Suprapubic skin (tissue), 4 donors: Measurements from ENCODE around the gene SSR2. TPM values are rescaled to one million over a fixed set of nuclear protein-coding genes. Genes with fewer than 3 reads are reported as not detected.

Experiments used
- DNase-seq, 2 donors: peaks; one replicate each; pipeline ENCODE4 v3.0.0-alpha.2; 2019; ENCODE audit warnings: low spot score in 2 of 2
- H3K27ac ChIP-seq: fragments of 200-600 bp; sonication (generic); one replicate; pipeline ENCODE4 v1.5.1; 2019
- H3K27me3 ChIP-seq: fragments of 200-600 bp; sonication (generic); one replicate; pipeline ENCODE4 v1.5.1; 2019
- H3K36me3 ChIP-seq: fragments of 200-600 bp; sonication (generic); one replicate; pipeline ENCODE4 v1.5.1; 2019
- H3K4me1 ChIP-seq: fragments of 200-600 bp; sonication (generic); one replicate; pipeline ENCODE4 v1.5.1; 2019
- H3K4me3 ChIP-seq: fragments of 200-600 bp; sonication (generic); one replicate; pipeline ENCODE4 v1.5.1; 2019; ENCODE audit warnings: mild to moderate bottlenecking
- H3K9me3 ChIP-seq: fragments of 200-600 bp; sonication (generic); one replicate; pipeline ENCODE4 v1.5.1; 2019
- EP300 ChIP-seq: sonication (generic); formaldehyde crosslinking; IDR thresholded peaks from one replicate; pipeline ENCODE4 v1.6.1; 2017; ENCODE audit warnings: antibody characterized with exemption
- POLR2A ChIP-seq, 2 donors: fragments of 450-650 bp; IDR thresholded peaks; one replicate each; pipeline ENCODE4 v1.6.1; 2017; ENCODE audit warnings: antibody characterized with exemption in 2 of 2, mild to moderate bottlenecking in 2 of 2, moderate library complexity in 2 of 2
- POLR2AphosphoS5 ChIP-seq, 3 donors: sonication (generic); formaldehyde crosslinking; IDR thresholded peaks; one replicate each; pipeline ENCODE4 v1.6.1; 2017; ENCODE audit warnings: antibody characterized with exemption in 3 of 3
- WGBS: methylation state at CpG from one replicate; pipeline ENCODE4 v1.1.5; 2018; 5-methylcytosine and 5-hydroxymethylcytosine counted together
- total RNA-seq, 4 donors: library from RNA; depleted of rRNA; stranded (reverse); fragments of >200 nt; gene quantifications; one replicate each; pipeline ENCODE4 v1.1.0, GENCODE V29; 2016
- TF ChIP-seq, protein P1 (sequence below), 2 donors: fragments of 200-600 bp in 1 of 2; fragments of 450-650 bp in 1 of 2; sonication (generic) in 1 of 2; IDR thresholded peaks; one replicate each; pipeline ENCODE4 v1.5.1; 2016 to 2019; ENCODE audit warnings: antibody characterized with exemption in 2 of 2, mild to moderate bottlenecking in 1 of 2, moderate library complexity in 1 of 2

The SSR2 gene
- total RNA-seq, 4 donors from 2014 or later, result 160 to 278 (median 240) TPM

GRCh38 chr1:156033011-156033410 lies 12.3 kb upstream of the SSR2 start:
- H3K36me3 ChIP-seq, result peaks cover 21% of the 10 kb centered on the region
- H3K27me3 ChIP-seq, result no peaks in the 10 kb centered on the region
- H3K4me1 ChIP-seq, result no peaks in the 10 kb centered on the region
- WGBS, result 48% methylated on average over 6 of the region's 6 CpGs
- no peak overlapping the region for H3K4me3 ChIP-seq
- TF ChIP-seq, protein P1, sequence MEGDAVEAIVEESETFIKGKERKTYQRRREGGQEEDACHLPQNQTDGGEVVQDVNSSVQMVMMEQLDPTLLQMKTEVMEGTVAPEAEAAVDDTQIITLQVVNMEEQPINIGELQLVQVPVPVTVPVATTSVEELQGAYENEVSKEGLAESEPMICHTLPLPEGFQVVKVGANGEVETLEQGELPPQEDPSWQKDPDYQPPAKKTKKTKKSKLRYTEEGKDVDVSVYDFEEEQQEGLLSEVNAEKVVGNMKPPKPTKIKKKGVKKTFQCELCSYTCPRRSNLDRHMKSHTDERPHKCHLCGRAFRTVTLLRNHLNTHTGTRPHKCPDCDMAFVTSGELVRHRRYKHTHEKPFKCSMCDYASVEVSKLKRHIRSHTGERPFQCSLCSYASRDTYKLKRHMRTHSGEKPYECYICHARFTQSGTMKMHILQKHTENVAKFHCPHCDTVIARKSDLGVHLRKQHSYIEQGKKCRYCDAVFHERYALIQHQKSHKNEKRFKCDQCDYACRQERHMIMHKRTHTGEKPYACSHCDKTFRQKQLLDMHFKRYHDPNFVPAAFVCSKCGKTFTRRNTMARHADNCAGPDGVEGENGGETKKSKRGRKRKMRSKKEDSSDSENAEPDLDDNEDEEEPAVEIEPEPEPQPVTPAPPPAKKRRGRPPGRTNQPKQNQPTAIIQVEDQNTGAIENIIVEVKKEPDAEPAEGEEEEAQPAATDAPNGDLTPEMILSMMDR (IDR thresholded peaks at IDR 0.05), result no peak
- no peak for TF ChIP-seq EP300
- TF ChIP-seq POLR2AphosphoS5 (IDR thresholded peaks at IDR 0.05), result no peak
- no peak for TF ChIP-seq POLR2A (IDR thresholded peaks at IDR 0.05)
- no peak overlapping the region for H3K27ac ChIP-seq
- no peaks in the 10 kb centered on the region for H3K9me3 ChIP-seq
- DNase-seq, result no peak

DNA sequence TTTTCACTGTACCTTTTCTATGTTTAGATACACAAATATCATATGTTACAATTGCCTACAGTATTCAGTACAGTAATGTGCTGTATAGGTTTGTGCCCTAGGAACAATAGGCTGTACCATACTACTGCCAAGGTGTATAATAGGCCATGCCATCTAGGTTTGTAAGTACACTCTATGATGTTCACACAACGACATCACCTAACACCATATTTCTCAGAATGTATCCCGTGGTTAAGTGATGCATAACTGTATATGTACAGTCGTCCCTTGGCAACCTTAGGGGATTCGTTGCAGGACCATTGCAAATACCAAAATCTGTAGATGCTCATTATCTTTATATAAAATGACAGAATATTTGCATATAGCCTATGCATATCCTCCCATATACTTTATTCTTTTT lies 5.8 kb upstream of the SSR2 start:
- no peaks in the 10 kb centered on the region for H3K9me3 ChIP-seq
- WGBS, result 86% methylated on average over 4 of the region's 4 CpGs
- no peak overlapping the region for H3K27ac ChIP-seq
- no peaks in the 10 kb centered on the region for H3K36me3 ChIP-seq
- H3K4me3 ChIP-seq, result no peak overlapping the region
- TF ChIP-seq POLR2AphosphoS5 (IDR thresholded peaks at IDR 0.05) (no peak), POLR2A (IDR thresholded peaks at IDR 0.05) (no peak), EP300 (no peak)
- TF ChIP-seq, protein P1 (IDR thresholded peaks at IDR 0.05), result no peak
- no peaks in the 10 kb centered on the region for H3K27me3 ChIP-seq
- no peak for DNase-seq
- H3K4me1 ChIP-seq, result no peaks in the 10 kb centered on the region

- WGBS, result 20% methylated on average over 9 of the region's 9 CpGs
- DNase-seq, result no peak
- H3K36me3 ChIP-seq, result no peaks in the 10 kb centered on the region
- H3K9me3 ChIP-seq, result no peaks in the 10 kb centered on the region
- peaks cover 4% of the 10 kb centered on the region for H3K4me1 ChIP-seq
- H3K4me3 ChIP-seq, result no peak overlapping the region
- no peak overlapping the region for H3K27ac ChIP-seq
- TF ChIP-seq, protein P1 (IDR thresholded peaks at IDR 0.05), result peak; percentile 16 to 22
- no peak for TF ChIP-seq EP300
- TF ChIP-seq POLR2A (IDR thresholded peaks at IDR 0.05), result no peak
- TF ChIP-seq POLR2AphosphoS5 (IDR thresholded peaks at IDR 0.05), result no peak
- no peaks in the 10 kb centered on the region for H3K27me3 ChIP-seq
These were observed 5.1 kb upstream of the SSR2 start for GRCh38 chr1:156025876-156026275.

- Histone ChIP-seq H3K4me1 (peaks cover 9% of the 10 kb centered on the region), H3K9me3 (no peaks in the 10 kb centered on the region), H3K27ac (no peak overlapping the region), H3K4me3 (no peak overlapping the region), H3K27me3 (no peaks in the 10 kb centered on the region), H3K36me3 (no peaks in the 10 kb centered on the region)
- WGBS, result 81% methylated on average over 5 of the region's 5 CpGs
- DNase-seq, result no peak
- TF ChIP-seq, protein P1 (IDR thresholded peaks at IDR 0.05), result no peak
- TF ChIP-seq POLR2AphosphoS5 (IDR thresholded peaks at IDR 0.05) (no peak), POLR2A (IDR thresholded peaks at IDR 0.05) (no peak), EP300 (no peak)
These were observed 4.0 kb upstream of the SSR2 start for GRCh38 chr1:156024801-156025200.

GRCh38 chr1:156021954-156022353 lies 1.2 kb upstream of the SSR2 start:
- no peak for TF ChIP-seq POLR2AphosphoS5 (IDR thresholded peaks at IDR 0.05)
- no peak for TF ChIP-seq EP300
- TF ChIP-seq, protein P1 (IDR thresholded peaks at IDR 0.05), result no peak
- no peak for TF ChIP-seq POLR2A (IDR thresholded peaks at IDR 0.05)
- Histone ChIP-seq H3K27me3 (no peaks in the 10 kb centered on the region), H3K9me3 (no peaks in the 10 kb centered on the region), H3K4me1 (peaks cover 12% of the 10 kb centered on the region), H3K27ac (no peak overlapping the region), H3K36me3 (peaks cover 17% of the 10 kb centered on the region), H3K4me3 (no peak overlapping the region)
- 70% methylated on average over 2 of the region's 2 CpGs for WGBS
- no peak for DNase-seq
